GM12873 (cell line): ENCODE measurements around the gene RABEP2.
A peak's percentile ranks its signal among the peaks of the same experiment; 100 is the strongest.

Source experiments
- TF ChIP-seq, protein P1 (sequence below): IDR thresholded peaks from 2 replicates; pipeline ENCODE4 v1.5.1; 2012; ENCODE audit warnings: low read depth, mild to moderate bottlenecking, moderate library complexity, low read length, control low read depth; ENCODE audit not compliant: insufficient read depth; ENCODE audit errors: missing control alignments

The RABEP2 gene

GRCh38 chr16:28874406-28874805, 50.6 kb downstream of the RABEP2 start:
- TF ChIP-seq, protein P1, sequence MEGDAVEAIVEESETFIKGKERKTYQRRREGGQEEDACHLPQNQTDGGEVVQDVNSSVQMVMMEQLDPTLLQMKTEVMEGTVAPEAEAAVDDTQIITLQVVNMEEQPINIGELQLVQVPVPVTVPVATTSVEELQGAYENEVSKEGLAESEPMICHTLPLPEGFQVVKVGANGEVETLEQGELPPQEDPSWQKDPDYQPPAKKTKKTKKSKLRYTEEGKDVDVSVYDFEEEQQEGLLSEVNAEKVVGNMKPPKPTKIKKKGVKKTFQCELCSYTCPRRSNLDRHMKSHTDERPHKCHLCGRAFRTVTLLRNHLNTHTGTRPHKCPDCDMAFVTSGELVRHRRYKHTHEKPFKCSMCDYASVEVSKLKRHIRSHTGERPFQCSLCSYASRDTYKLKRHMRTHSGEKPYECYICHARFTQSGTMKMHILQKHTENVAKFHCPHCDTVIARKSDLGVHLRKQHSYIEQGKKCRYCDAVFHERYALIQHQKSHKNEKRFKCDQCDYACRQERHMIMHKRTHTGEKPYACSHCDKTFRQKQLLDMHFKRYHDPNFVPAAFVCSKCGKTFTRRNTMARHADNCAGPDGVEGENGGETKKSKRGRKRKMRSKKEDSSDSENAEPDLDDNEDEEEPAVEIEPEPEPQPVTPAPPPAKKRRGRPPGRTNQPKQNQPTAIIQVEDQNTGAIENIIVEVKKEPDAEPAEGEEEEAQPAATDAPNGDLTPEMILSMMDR, result no peak

GRCh38 chr16:28873543-28874201, 51.4 kb downstream of the RABEP2 start:
- TF ChIP-seq, protein P1, result peak; percentile 86

DNA sequence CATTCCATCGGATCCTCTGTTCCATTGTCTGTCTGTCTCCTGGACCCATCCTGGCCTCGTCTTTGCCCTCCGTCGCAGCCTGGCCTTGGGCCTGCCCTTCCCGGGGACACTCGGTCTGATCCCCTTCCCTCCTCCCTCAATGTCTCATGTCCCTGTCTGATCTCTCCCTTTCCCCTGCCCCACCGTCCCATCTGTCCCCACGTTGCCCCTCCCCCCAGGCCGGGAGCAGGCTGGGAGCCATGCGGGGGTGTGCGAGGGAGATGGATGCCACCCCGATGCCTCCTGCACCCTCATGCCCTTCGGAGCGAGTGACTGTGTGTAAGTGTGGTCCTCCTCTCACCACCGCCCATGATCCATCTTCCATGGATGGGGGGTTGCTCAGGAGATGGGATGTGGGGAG, 52.1 kb downstream of the RABEP2 start:
- TF ChIP-seq, protein P1, result no peak

DNA sequence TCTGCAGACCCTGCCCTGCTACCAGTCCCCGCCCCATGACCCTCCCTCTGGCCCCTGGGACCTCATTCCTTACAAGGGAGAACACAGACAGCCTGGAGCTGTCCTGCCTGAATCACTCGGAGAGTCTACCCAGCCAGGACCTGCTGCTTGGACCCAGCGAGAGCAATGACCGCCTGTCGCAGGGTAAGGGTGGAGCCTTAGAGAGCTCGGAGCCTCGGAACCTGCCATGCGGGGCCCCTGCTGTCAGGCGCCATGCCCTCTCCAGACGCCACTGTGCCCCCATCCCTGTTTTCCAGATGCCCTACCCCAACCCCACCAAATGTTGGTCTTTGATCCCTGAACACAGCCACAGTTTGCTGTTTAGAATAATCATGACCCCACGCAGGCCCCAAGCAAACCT, 55.8 kb downstream of the RABEP2 start:
- TF ChIP-seq, protein P1, result no peak

- TF ChIP-seq, protein P1, result no peak
Measured at GRCh38 chr16:28867241-28867640, 57.8 kb downstream of the RABEP2 start.

- TF ChIP-seq, protein P1, result no peak
Measured at GRCh38 chr16:28866454-28866804, 58.6 kb downstream of the RABEP2 start.

GRCh38 chr16:28865722-28866453, 59.1 kb downstream of the RABEP2 start:
- TF ChIP-seq, protein P1, result no peak
